ENCODE results near the gene BRINP2. TPM values are rescaled to one million over a fixed set of nuclear protein-coding genes. Genes with fewer than 3 reads are reported as not detected.

BRINP2 gene
- total and polyA plus RNA-seq, 7 donors = 0.09 to 1.4 (median 0.14) TPM; not detected in 4

DNA sequence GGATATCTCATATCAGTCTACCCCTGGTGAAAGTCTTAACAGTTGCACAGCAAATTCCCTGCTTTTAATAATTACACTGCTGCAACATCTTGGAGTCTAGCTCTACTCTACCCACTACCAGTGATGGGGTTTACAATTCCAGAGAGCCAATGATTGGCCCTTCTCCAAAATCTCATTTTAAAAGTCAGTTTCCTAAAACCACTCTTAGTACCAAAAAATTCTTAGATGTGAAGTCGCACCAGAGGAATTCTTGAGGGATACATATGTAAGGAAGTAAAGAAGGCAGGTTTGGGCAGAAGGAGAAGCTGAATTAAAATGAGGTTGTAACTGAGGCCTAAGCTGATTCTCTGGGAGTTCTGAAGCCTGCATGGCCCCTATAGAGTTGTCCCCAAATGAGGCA, 129.7 kb downstream of the BRINP2 start:
- H3K9me3 ChIP-seq = no peaks in the 10 kb centered on the region
- peaks cover 0 to 11% (median 5%) of the 10 kb centered on the region in 4 donors for H3K4me1 ChIP-seq
- TF ChIP-seq POLR2AphosphoS5 (IDR thresholded peaks at IDR 0.05) = no peak
- no peak for TF ChIP-seq CTCF (IDR thresholded peaks at IDR 0.05)
- TF ChIP-seq POLR2A (IDR thresholded peaks at IDR 0.05) = no peak
- TF ChIP-seq EP300 (IDR thresholded peaks at IDR 0.05) = no peak
- no peaks in the 10 kb centered on the region for H3K27me3 ChIP-seq
- no peak for DNase-seq
- H3K4me3 ChIP-seq = no peak overlapping the region
- intact Hi-C loops (cut with DNase I) = no loop called here
- no peak overlapping the region for H3K27ac ChIP-seq
- 94 to 96% methylated on average over 1 of the region's 1 CpG for WGBS, 2 donors
- H3K36me3 ChIP-seq = no peaks in the 10 kb centered on the region

- 25 to 53% methylated on average over 1 of the region's 1 CpG for WGBS, 2 donors
These were observed 130.8 kb downstream of the BRINP2 start for GRCh38 chr1:177301425-177302124.

GRCh38 chr1:177302357-177303044, 131.7 kb downstream of the BRINP2 start:
- DNase-seq = no peak
- H3K4me3 ChIP-seq = no peak overlapping the region
- no peaks in the 10 kb centered on the region for H3K9me3 ChIP-seq
- H3K27me3 ChIP-seq = peaks cover 0 to 4% (median 0%) of the 10 kb centered on the region in 3 donors
- intact Hi-C loops (cut with DNase I) = no loop called here
- TF ChIP-seq POLR2A (IDR thresholded peaks at IDR 0.05) = no peak
- no peak for TF ChIP-seq EP300 (IDR thresholded peaks at IDR 0.05)
- no peak for TF ChIP-seq CTCF (IDR thresholded peaks at IDR 0.05)
- TF ChIP-seq POLR2AphosphoS5 (IDR thresholded peaks at IDR 0.05) = no peak
- 42 to 71% methylated on average over 7 of the region's 7 CpGs for WGBS, 2 donors
- H3K27ac ChIP-seq = peak overlapping the region in 1 of 4 donors; percentile 60
- H3K36me3 ChIP-seq = no peaks in the 10 kb centered on the region
- H3K4me1 ChIP-seq = peaks cover 0 to 11% (median 5%) of the 10 kb centered on the region in 4 donors

More at GRCh38 chr1:177301425-177302124, 130.8 kb downstream of the BRINP2 start:
- no peak overlapping the region for H3K4me3 ChIP-seq
- no peak for DNase-seq
- intact Hi-C loops (cut with DNase I) = no loop called here
- peaks cover 0 to under 1% (median 0%) of the 10 kb centered on the region in 3 donors for H3K27me3 ChIP-seq
- H3K4me1 ChIP-seq = peaks cover 0 to 11% (median 5%) of the 10 kb centered on the region in 4 donors
- H3K9me3 ChIP-seq = no peaks in the 10 kb centered on the region
- H3K27ac ChIP-seq = peak overlapping the region in 1 of 4 donors; percentile 60
- TF ChIP-seq CTCF (IDR thresholded peaks at IDR 0.05) (no peak), EP300 (IDR thresholded peaks at IDR 0.05) (no peak), POLR2AphosphoS5 (IDR thresholded peaks at IDR 0.05) (no peak), POLR2A (IDR thresholded peaks at IDR 0.05) (no peak)
- no peaks in the 10 kb centered on the region for H3K36me3 ChIP-seq

DNA sequence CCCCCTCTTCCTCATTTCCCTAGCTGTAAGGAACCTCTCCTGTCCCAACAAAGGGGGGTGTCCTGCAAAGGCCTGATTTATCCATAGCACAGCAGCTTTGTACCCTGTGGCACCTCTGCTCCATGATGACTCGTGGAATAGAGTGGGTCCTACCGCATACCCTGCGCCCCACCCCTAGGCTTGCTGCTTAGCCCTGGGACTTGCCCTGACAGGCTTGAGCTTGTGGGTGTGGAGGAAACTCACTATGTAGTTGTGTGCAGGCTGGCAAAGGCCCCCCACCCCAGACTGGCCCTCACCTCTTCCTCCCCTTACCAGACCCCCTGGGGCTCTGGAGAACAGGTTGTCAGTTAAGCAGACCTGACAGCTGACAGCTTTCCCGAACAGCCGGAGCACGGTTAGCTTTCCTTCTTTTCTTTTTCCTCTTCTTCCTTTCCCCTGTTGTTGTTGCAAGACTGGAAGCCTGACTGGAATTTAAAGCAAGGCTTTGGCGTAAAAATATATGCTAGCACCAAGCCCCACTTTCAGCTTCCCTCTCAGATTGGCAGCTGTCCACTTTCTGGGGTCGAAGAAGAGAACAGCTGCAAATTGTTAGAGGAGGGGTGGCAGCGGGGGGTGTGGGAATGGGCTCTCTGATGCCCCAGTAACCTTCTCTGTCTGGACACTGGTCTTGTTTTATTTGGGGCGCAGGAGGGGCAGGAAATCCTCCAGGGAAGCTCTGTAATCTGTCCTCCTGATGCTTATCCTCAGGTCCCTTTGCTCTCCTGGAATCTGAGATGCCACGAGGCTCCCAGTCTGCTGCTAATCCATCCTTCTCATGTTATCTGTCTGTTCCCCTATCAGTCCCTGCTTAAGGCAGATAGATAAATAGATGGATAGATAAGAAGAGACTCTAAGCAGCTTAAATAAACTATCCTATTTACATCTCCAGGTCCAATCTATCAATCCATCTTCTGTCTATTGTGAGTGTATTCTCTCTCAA, 134.6 kb downstream of the BRINP2 start:
- Histone ChIP-seq H3K4me1 (peaks cover 0 to 11% (median 5%) of the 10 kb centered on the region in 4 donors), H3K4me3 (no peak overlapping the region), H3K27ac (no peak overlapping the region), H3K9me3 (no peaks in the 10 kb centered on the region), H3K27me3 (peaks cover 0 to 4% (median 0%) of the 10 kb centered on the region in 3 donors), H3K36me3 (no peaks in the 10 kb centered on the region)
- intact Hi-C loops (cut with DNase I) = no loop called here
- WGBS, 2 donors = 64 to 74% methylated on average over 11 of the region's 11 CpGs
- DNase-seq = no peak
- TF ChIP-seq CTCF (IDR thresholded peaks at IDR 0.05) (no peak), POLR2AphosphoS5 (IDR thresholded peaks at IDR 0.05) (no peak), EP300 (IDR thresholded peaks at IDR 0.05) (no peak), POLR2A (IDR thresholded peaks at IDR 0.05) (no peak)

Data from sigmoid colon (tissue), 7 donors.